ENCODE data around the gene KRTAP5-3.

Gene KRTAP5-3

DNA sequence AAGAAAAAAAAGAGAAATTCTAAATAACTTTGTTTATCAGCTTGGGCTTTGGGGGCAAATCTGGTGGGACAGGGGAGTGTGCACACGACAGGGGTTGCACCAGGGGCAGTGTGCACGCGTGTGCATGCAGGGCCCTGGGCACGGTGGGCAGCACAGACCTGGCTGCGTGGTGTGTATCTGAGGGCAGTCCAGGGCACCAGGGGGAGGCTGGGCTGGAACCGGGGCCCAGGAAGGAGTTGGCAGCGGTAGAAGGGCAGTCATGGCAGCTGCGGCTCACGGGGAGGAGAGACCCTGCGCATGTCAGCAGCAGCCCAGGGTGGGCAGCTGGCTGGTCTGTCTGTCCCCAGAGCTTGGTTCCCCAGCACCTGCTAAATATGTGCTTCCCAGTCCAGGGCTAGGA lies 25.6 kb upstream of the KRTAP5-3 start:
- TF ChIP-seq ZFX (IDR thresholded peaks at IDR 0.05), result no peak
- TF ChIP-seq, protein P1, sequence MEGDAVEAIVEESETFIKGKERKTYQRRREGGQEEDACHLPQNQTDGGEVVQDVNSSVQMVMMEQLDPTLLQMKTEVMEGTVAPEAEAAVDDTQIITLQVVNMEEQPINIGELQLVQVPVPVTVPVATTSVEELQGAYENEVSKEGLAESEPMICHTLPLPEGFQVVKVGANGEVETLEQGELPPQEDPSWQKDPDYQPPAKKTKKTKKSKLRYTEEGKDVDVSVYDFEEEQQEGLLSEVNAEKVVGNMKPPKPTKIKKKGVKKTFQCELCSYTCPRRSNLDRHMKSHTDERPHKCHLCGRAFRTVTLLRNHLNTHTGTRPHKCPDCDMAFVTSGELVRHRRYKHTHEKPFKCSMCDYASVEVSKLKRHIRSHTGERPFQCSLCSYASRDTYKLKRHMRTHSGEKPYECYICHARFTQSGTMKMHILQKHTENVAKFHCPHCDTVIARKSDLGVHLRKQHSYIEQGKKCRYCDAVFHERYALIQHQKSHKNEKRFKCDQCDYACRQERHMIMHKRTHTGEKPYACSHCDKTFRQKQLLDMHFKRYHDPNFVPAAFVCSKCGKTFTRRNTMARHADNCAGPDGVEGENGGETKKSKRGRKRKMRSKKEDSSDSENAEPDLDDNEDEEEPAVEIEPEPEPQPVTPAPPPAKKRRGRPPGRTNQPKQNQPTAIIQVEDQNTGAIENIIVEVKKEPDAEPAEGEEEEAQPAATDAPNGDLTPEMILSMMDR (conservative IDR thresholded peaks at IDR 0.05), result no peak
- no peak overlapping the region for H3K27ac ChIP-seq

DNA sequence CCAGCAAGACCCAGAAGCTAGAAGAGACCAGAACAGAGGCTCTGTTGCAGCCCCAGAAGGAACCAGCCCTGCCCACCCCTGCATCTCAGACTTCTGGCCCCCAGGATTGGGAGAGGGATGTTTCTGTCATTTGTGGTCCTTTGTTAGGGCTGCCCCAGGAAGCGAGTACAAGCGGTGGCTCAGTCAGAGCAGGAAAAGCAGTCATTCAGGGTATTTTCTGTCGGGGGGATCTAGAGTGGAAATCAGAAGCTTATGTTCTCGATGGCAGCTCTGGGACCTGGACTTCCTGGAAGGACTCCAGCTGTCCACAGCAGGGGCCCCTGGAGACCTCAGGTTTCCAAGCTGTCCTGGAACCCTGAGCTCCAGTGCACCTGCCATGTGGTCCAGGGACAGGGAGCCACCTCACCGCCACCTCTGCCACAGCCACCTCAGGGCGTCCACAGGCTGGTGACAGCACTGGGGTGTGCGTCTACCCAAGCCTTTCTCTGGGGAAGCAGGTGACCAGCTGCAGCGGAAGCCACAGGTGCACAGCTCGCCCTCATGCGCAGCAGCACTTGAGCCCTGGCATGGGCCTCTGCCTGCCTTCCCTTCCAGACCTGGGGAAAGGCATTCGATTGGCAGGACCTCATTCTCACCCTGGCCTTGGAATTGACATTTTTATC lies 23.9 kb upstream of the KRTAP5-3 start:
- TF ChIP-seq, protein P1 (conservative IDR thresholded peaks at IDR 0.05), result no peak
- no peak for TF ChIP-seq ZFX (IDR thresholded peaks at IDR 0.05)
- no peak overlapping the region for H3K27ac ChIP-seq

DNA sequence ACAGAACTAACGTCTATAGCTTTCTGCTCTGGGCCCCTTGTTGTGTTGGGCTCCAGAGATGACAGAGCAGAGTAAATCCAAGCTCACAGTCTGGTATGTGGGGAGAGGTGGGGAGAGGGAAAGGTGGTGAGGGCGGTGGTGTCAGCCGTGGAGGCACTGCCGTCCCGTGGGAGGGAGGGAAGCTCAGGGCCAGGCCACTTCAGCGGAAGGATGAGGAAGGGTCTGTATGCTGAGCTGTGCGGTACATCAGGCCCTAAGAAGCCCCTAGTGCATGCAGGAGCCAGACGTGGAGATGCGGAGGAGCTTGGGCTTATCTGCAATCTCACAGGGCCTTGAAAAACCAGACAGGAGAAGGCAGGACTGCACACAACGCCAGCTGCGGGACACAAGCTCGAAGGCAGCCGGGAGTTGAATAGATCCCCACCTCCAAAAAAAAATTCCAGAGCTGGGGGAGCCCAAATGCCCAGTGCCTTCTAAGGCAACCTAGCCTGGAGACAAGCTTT lies 22.9 kb upstream of the KRTAP5-3 start:
- TF ChIP-seq ZFX (IDR thresholded peaks at IDR 0.05), result no peak
- TF ChIP-seq, protein P1 (conservative IDR thresholded peaks at IDR 0.05), result no peak

DNA sequence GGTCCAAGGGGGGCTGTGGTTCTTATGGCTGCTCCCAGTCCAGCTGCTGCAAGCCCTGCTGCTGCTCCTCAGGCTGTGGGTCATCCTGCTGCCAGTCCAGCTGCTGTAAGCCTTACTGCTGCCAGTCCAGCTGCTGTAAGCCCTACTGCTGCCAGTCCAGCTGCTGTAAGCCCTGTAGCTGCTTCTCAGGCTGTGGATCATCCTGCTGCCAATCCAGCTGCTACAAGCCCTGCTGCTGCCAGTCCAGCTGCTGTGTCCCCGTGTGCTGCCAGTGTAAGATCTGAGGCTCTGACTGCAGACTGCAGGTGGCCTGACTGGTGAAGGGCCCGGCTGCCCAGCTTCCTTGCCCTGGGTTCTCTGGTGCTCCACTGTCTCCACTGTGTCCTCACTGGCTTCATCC lies 22.0 kb upstream of the KRTAP5-3 start:
- TF ChIP-seq, protein P1 (conservative IDR thresholded peaks at IDR 0.05), result no peak
- TF ChIP-seq ZFX (IDR thresholded peaks at IDR 0.05), result no peak
- H3K27ac ChIP-seq, result no peak overlapping the region

More for the DNA sequence above, 22.9 kb upstream of the KRTAP5-3 start:
- no peak overlapping the region for H3K27ac ChIP-seq

DNA sequence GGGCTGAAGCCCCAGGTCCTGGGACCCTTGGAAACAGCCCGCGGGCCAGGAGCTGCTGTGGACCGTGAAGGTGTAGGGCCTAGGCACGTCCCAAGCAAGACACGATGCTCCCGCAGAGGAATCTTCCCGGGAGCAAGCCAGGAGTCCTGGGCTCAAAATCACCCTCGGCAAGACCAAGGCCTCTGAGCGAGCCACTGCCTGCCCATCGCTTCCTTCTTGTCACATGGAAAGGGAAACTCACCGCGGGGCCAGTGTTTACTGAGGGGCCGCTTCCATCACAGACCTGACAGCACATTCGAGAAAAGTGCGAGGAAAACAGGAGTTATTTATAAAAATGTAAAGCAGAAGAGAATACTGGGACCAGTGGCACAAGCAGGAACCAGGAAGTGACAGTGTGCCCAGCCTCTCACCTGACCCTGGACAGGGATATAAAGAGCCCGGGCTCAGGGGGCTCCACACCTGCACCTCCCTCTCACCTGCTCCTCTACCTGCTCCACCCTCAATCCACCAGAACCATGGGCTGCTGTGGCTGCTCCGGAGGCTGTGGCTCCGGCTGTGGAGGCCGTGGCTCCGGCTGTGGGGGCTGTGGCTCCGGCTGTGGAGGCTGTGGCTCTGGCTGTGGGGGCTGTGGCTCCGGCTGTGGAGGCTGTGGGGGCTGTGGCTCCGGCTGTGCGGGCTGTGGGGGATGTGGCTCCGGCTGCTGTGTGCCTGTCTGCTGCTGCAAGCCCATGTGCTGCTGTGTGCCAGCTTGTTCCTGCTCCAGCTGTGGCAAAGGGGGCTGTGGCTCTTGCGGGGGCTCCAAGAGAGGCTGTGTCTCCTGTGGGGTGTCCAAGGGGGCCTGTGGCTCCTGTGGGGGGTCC lies 21.3 kb upstream of the KRTAP5-3 start, which contains the start of gene KRTAP5-5:
Gene KRTAP5-5, plus strand, starts transcription at position 450 of the 860 bp plus-strand sequence. Its CDS starts 66 bp downstream, at position 516.
- H3K27ac ChIP-seq, result no peak within 1 kb of the TSS
- no peak for TF ChIP-seq ZFX (IDR thresholded peaks at IDR 0.05)
- TF ChIP-seq, protein P1 (conservative IDR thresholded peaks at IDR 0.05), result no peak

DNA sequence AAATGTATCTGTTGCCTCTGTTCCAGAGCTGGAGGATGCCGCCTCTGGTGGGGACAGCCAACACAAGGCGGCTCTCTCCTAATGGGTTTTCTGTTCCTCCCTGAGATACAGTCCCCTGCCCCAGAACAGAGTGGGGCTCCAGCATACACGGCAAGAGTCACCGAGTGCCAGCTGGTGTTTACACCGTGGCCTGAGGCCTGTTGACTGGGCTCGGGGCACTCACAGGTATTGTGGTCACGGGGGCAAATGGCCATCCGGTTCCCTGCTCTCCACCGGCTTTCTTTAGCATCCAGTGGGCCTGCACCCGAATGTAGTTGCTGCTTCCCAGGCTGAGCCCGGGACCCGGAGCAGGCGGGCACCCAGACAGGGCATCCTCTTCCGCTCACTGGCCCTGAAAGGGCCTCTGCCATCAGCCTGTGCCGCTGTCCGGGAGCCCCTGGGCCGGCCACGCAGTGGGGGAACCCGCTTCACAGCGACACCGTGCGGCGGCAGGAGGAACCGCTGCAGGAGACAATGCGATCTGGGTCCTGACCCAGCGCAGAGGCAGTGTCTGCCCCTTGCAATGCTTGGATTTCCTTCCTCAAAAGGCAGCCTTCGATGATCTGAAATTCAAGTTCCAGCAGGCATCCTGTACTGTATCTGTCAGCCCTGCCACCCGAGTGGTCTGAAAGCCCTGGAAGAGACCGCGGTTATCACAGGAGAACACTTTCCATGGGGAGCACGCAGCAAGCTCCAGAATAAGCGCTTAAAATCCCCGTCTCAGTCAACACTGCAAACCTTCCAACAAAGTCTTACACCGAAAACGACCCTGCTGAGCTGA lies 20.5 kb upstream of the KRTAP5-3 start:
- no peak for TF ChIP-seq ZFX (IDR thresholded peaks at IDR 0.05)
- TF ChIP-seq, protein P1 (conservative IDR thresholded peaks at IDR 0.05), result peak; percentile 97

More for the DNA sequence above, 20.5 kb upstream of the KRTAP5-3 start:
- no peak overlapping the region for H3K27ac ChIP-seq
